Suprapubic skin (tissue), 4 donors: ENCODE data around the gene FNBP1L.

ENCODE experiments used
- EP300 ChIP-seq: sonication (generic); formaldehyde crosslinking; IDR thresholded peaks from one replicate; pipeline ENCODE4 v1.6.1; 2017; ENCODE audit warnings: antibody characterized with exemption
- POLR2A ChIP-seq, 2 donors: fragments of 450-650 bp; IDR thresholded peaks; one replicate each; pipeline ENCODE4 v1.6.1; 2017; ENCODE audit warnings: antibody characterized with exemption in 2 of 2, mild to moderate bottlenecking in 2 of 2, moderate library complexity in 2 of 2
- POLR2AphosphoS5 ChIP-seq, 3 donors: sonication (generic); formaldehyde crosslinking; IDR thresholded peaks; one replicate each; pipeline ENCODE4 v1.6.1; 2017; ENCODE audit warnings: antibody characterized with exemption in 3 of 3
- TF ChIP-seq, protein P1 (sequence below), 2 donors: fragments of 200-600 bp in 1 of 2; fragments of 450-650 bp in 1 of 2; sonication (generic) in 1 of 2; IDR thresholded peaks; one replicate each; pipeline ENCODE4 v1.5.1; 2016 to 2019; ENCODE audit warnings: antibody characterized with exemption in 2 of 2, mild to moderate bottlenecking in 1 of 2, moderate library complexity in 1 of 2

GRCh38 chr1:93598396-93598795 is 150.5 kb downstream of the FNBP1L start:
- TF ChIP-seq, protein P1, sequence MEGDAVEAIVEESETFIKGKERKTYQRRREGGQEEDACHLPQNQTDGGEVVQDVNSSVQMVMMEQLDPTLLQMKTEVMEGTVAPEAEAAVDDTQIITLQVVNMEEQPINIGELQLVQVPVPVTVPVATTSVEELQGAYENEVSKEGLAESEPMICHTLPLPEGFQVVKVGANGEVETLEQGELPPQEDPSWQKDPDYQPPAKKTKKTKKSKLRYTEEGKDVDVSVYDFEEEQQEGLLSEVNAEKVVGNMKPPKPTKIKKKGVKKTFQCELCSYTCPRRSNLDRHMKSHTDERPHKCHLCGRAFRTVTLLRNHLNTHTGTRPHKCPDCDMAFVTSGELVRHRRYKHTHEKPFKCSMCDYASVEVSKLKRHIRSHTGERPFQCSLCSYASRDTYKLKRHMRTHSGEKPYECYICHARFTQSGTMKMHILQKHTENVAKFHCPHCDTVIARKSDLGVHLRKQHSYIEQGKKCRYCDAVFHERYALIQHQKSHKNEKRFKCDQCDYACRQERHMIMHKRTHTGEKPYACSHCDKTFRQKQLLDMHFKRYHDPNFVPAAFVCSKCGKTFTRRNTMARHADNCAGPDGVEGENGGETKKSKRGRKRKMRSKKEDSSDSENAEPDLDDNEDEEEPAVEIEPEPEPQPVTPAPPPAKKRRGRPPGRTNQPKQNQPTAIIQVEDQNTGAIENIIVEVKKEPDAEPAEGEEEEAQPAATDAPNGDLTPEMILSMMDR (IDR thresholded peaks at IDR 0.05) = no peak
- TF ChIP-seq POLR2AphosphoS5 (IDR thresholded peaks at IDR 0.05) = no peak
- no peak for TF ChIP-seq POLR2A (IDR thresholded peaks at IDR 0.05)
- no peak for TF ChIP-seq EP300
